SK-MEL-5 (cell line): ENCODE results near the gene EIF4A3. TPM values are rescaled to one million over a fixed set of nuclear protein-coding genes. Genes with fewer than 3 reads are reported as not detected.

ENCODE experiments used
- DNase-seq: peaks from one replicate; pipeline ENCODE4 v3.0.0-alpha.2; 2016; ENCODE audit warnings: low read depth, low spot score
- in situ Hi-C: cut with HindIII; loops from 2 replicates; pipeline ENCODE4 v1.10.0; 2016; ENCODE audit warnings: low sequenced_read_pairs, high pct_unique_total_duplicates, low pct_unique_long_range_greater_than_20kb
- total RNA-seq: library from RNA; depleted of rRNA; stranded (reverse); fragments of >200 nt; shearing (Covaris generic); gene quantifications from 2 replicates; pipeline ENCODE4 v1.2.3, GENCODE V29; 2014

Gene EIF4A3
- total RNA-seq, 1 experiment from 2014 or later: 602 TPM

DNA sequence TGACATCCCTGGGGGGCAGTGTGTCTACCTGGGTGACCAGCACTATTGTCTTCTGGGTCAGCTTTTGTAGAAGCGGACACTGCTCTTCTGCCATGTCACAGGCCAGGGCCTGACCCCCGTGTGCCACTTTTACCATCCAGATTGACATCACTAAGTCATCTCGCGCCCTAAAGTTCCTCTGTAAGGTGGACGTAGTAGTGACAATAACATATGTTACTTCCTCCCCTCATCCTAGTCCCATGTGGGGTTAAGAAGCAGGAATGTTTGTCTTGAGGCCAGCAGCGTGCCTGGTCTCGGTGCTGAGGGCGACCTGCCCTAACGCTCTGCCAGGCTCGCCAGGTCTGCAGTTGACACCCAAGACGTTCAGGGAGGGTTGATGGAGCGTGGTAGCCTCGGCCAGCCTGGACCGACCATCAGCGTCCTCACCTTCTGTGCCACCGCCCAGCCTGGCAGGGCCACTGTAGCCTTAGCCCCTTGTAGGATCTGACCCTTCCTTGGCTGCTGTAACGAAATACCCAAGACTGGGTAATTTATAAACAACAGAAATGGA is 24.8 kb downstream of the EIF4A3 start:
- in situ Hi-C loops: no loop called here
- DNase-seq: no peak

DNA sequence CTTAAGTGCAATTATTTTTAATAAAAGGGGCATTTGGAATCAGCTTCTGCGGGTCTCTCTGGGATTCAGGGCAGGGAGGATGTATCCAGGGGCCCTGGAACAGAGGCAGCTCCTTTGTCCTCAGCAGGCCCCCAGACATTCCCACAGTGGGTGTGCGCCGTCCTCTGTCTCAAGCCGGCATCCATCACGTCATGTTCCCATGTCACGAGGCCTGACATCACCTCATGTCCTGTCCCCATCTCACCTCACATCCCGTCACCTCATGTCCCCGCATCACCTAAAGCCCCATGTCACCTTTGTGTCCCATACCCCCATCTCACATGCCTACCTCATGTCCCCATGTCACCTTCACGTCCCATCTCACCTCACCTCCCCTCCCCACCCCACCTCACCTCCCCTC is 27.1 kb downstream of the EIF4A3 start:
- no peak for DNase-seq
- in situ Hi-C loops: no loop called here

DNA sequence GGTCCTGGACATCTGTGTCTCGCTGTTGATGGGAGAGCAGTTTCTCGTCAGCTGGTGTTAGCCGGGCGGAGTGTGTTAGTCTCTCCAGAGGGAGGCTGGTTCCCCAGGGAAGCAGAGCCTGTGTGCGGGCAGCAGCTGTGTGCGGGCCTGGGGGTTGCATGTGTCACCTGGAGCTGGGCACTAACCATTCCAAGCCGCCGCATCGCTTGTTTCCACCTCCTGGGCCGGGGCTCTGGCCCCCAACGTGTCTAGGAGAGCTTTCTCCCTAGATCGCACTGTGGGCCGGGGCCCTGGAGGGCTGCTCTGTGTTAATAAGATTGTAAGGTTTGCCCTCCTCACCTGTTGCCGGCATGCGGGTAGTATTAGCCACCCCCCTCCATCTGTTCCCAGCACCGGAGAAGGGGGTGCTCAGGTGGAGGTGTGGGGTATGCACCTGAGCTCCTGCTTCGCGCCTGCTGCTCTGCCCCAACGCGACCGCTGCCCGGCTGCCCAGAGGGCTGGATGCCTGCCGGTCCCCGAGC is 27.6 kb downstream of the EIF4A3 start:
- in situ Hi-C loops: no loop called here
- DNase-seq: no peak

DNA sequence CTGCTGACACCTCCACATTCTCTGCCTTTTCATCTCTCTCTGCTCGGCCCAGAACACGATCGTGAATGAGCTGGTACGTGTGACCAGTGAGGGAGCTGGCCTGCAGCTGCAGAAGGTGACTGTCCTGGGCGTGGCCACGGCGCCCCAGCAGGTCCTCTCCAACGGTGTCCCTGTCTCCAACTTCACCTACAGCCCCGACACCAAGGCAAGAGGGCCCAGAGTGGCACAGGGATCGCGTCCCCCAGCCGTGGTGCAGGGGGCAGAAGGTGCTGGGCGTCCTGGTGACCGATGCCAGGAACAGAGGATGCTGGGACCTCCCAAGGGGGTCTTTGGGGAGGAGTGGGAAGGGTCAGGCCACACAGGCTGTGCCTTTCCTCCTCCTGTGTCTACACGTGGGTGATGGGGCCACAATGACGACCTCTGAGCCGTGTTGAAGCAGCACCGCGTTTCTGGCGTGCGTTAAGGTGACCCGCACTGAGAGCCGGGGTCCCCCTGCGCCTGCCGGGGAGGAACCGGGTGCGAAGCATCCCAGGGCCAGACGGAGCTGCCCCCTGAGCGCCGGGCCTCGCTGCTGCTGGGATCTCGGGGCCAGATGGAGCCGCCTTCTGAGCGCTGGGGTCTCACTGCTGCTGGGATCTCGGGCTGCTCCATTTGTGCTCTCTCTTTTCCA is 28.2 kb downstream of the EIF4A3 start:
- no peak for DNase-seq
- in situ Hi-C loops: no loop called here

DNA sequence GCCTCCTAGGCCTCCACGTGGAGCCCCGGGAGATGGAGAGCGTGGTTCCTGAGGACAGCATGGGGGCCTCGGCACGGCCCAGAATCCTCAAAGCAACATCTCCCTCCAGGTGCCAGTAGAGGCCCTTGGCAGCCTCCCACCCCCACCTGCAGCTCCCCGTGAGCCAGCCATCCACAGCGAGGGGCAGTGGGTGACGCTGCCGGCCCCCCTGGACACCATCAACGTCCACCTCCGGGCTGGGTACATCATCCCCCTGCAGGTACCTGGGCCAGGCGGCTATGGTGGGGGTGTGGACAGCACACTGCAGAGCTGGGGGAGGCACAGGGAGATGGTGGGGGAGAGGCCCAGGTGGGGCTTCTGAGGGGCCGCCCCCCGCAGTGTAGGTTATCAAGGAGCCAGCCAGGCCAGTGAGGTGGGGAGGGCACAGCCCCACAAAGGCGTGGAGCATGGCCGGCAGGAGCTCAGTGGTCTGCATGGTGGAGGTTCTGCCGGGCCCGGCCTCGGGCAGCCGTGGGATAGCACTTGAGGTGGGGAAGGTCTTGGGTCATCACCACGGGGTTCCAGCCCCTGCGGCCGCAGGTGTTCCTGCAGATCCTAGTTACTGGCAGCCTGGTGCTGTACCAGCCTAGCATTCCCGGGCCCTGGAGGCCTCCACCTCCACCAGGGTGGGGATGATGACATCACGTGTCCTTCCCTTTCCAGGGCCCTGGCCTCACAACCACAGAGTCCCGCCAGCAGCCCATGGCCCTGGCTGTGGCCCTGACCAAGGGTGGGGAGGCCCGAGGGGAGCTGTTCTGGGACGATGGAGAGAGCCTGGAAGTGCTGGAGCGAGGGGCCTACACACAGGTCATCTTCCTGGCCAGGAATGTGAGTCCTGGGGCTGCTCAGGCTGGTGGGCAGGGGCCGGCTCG is 29.2 kb downstream of the EIF4A3 start:
- no peak for DNase-seq

DNA sequence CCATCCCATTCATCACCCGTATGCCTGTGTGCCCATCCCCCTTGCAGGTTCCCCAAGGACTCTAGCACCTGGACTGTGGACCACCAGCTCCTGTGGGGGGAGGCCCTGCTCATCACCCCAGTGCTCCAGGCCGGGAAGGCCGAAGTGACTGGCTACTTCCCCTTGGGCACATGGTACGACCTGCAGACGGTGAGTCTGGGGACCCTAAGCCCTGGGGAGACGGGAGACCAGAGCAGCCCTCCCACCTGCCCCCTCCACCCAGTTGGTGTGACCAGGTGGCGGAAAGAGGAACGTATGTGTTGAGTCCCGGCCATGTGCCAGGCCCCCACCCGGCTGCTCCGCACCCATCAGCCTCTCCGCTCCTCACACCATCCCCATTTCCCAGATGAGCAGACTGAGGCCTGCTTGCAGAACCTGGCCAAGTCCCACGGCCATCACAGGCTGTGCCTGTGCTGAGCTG is 30.0 kb downstream of the EIF4A3 start:
- in situ Hi-C loops: no loop called here
- no peak for DNase-seq

More for the DNA sequence above, 29.2 kb downstream of the EIF4A3 start:
- in situ Hi-C loops: no loop called here

DNA sequence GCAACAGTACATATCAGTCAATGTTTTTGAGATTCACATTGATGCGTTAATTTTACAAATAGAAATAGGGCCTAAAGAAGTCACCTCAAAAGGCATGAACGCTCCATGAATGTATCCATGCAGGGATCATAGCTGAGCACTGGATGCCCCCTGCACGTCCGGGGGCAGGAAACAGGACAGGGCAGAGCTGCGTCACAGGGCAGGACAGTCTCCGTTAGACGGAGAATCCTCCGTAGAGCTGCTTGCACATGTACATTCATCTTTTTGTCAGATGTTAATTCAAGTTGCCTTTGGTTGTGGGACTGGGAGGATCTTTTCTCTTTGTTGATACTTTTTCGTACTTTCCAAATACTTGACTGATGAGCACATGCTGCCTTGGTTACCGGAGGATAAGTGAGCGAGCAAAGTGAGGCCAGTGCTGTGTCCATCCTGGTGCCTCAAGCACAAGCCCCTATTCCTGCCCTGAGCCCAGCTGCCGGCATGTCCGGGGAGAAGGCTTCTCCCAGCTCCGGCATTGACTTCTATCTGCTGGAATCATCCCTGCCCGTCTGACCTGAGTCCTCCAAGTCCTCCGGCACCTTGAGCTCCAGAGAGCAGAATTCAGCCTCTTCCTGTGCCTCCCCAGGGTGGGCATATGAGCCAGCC is 30.5 kb downstream of the EIF4A3 start:
- in situ Hi-C loops: no loop called here
- no peak for DNase-seq

DNA sequence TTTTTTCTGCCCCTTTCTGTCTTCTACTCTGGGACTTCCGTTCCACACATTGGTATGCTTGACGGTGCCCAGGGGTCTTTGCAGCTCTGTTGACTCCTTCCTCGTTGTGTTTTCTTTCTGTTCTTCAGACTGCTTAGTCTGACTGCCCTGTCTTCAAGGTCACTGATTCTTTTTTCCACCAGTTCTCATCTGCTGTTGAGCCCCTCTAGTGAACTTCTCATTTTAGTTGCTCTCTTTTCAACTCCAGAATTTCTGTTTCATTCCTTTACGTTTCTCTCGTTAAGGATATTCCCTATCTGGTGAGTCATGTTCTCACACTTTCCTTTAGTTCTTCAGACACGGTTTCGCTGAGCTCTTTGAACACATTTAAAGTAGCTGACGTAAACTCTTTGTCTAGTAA is 31.8 kb downstream of the EIF4A3 start:
- in situ Hi-C loops: no loop called here
- no peak for DNase-seq

DNA sequence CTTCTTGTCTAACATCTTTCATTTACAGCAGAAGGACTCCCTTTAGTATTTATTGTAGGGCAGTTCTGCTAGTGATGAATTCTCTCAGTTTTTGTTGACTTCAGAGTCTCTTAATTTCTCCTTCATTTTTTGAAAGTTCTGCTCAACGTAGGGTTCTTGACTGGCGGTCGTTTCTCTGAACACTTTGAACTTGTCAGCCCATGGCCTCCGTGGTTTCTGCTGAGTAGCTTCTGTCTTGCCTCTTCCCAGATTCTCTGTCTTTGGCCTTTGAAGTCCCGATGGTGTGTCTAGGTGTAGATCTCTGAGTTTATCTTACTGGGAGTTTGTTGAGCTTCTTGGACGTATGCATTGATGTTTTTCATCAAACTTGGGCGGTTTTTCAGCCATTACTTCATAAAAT is 32.2 kb downstream of the EIF4A3 start:
- in situ Hi-C loops: no loop called here
- DNase-seq: no peak

DNA sequence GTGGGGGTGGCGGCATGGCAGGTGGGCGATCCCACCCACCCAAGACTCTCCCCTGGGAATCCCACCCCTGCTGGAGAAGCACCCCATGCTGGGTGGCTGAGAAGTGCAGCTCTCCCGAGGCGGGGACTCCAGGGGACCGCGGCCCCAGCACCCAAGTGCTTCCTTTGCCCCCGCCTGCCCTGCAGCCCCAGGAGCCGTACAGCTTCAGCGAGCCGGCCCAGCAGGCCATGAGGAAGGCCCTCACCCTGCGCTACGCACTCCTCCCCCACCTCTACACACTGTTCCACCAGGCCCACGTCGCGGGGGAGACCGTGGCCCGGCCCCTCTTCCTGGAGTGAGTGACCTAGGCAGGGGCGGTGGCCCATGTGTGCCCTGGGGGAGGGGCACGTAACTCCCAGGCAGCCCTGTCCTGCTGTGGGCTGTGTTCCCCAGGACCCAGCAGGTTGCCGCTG is 33.9 kb downstream of the EIF4A3 start:
- in situ Hi-C loops: no loop called here
- DNase-seq: no peak

DNA sequence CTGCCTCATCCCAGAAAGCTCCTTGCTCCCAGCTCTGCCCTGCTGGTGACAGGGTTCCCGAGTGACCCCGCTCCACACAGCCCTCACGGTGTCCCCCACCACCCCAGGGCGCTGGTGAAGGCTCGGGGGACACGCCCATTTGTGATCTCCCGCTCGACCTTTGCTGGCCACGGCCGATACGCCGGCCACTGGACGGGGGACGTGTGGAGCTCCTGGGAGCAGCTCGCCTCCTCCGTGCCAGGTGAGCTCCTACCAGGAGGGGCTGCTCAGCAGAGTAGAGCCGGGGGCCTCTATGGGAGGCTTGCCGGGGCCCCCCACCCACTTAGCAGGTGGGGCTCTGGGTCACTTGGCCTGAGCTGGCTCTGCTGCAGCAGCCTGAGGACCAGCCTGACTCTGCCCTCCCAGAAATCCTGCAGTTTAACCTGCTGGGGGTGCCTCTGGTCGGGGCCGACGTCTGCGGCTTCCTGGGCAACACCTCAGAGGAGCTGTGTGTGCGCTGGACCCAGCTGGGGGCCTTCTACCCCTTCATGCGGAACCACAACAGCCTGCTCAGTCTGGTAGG is 34.4 kb downstream of the EIF4A3 start:
- in situ Hi-C loops: no loop called here
- DNase-seq: no peak

DNA sequence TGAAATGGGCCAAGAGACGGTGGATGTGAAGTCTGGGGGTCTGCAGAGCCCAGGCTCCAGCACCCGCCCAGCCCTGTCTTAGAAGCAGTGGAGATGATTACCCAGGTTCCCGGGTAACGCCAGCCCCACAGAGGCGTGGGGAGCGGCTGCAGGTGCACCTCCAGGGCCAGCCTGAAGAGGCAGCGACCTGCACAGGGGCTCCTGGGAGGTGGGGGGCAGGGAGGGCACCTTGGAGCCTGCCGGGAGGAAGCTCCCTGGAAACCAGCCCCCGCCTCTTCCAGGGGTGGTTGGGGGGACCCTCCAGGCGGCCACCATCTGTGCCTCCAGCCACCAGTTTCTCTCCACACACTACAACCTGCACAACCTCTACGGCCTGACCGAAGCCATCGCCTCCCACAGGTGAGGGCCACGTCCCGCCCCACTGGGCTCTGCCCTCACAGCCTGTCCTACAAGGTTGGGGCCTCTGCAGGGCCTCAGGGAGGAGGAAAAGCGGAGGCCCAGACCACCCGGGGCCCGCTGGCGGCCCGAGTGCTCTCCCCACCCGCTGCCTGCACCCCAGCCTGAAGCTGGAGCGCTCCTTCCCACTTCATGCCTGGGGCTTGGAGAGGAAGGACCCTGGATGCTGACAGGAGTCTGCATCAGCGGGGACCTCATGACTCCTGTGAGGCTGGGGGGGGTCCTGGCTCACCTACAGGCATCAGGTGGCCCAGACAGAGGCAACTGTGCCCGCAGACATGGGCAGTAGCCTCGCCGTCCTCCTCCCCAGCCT is 35.0 kb downstream of the EIF4A3 start:
- in situ Hi-C loops: no loop called here
- no peak for DNase-seq

DNA sequence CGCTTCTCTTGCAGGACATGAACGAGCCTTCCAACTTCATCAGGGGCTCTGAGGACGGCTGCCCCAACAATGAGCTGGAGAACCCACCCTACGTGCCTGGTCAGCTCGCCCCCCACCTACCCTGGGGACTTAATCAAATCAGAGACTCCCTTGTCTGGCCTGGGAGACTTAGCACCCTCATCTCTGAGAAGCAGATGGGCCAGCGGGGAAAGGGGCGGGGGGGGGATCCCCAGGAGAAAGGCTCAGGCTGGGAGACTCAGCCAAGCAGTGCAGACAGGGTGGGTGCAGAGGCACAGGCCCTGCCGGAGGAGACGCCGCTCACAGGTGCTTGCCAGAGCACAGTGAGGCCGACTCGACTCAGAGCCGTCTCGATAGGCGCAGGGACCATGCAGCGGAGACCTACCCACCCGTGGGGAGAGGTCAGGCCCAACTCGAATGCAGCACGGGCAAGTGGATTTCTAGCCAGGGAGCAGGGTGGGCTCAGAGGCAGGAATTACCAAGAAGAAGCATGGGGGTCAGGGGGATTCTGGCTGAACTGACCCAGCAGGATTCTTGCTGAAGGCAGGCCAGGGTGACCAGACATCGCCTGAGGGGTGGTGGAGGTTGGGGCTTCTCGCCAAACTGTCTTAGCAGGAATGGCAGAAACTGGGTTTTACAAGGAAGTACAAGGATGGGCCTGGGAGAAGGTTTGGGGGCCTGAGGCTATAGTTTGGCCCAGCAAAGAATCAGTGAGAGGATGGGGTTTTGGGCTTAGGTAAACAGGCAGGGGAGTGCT is 35.8 kb downstream of the EIF4A3 start:
- in situ Hi-C loops: no loop called here
- no peak for DNase-seq

DNA sequence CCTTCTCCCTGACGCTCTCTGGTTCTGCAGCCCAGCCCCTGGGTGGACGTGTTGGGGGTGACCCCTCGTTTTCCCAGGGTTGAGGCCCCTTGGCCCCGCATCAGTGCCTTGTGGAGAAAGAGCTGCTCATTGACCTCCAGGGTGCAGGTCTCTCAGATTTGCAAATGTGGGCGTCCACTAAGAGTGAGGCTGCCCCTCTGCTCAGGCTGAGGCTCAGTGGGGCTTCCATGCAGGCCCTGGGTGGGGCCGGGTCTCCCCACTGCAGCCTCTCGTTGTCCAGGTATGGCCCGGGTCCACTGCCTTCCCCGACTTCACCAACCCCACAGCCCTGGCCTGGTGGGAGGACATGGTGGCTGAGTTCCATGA is 36.5 kb downstream of the EIF4A3 start:
- in situ Hi-C loops: no loop called here
- DNase-seq: no peak

DNA sequence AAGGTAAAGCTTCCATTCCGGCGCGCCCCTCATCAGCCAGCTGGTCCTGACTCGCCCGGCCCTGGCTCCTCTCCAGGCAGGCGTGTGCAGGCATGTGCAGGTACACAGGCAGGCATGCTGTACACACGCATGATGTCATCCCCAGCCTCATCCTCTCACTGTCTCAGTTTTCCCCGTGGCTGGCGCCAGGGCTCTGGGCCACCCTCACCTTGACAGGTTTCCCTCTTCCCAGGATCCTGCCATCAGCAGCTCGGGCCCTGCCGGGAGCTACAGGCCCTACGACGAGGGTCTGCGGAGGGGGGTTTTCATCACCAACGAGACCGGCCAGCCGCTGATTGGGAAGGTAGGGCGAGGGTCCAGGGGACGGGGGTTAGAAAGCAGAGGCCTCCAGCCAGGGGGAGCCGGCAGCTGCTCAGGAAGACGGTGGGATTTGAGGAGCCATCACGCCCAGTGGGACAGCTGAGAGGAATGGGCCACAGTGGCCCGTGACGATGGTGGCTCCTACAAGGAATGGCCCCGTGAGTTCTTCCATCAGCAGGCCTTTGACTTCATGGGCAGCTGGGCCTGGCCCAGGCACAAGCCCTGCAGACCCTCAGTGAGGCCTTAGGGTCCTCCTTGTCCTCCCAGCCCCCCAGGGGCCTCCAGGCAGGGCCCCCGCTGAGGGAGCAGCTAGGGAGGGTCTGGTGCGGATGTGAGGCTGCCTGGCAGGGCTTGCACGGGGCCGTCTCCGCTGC is 37.0 kb downstream of the EIF4A3 start:
- DNase-seq: no peak
- in situ Hi-C loops: no loop called here
